Transverse colon (tissue), 4 donors: ENCODE data around the gene SLC27A2.

Experiments
- EP300 ChIP-seq: sonication (generic); formaldehyde crosslinking; IDR thresholded peaks from one replicate; pipeline ENCODE4 v1.6.1; 2017; ENCODE audit warnings: antibody characterized with exemption, low read depth
- POLR2A ChIP-seq: fragments of 450-650 bp; IDR thresholded peaks from one replicate; pipeline ENCODE4 v1.6.1; 2016; ENCODE audit warnings: antibody characterized with exemption, mild to moderate bottlenecking, moderate library complexity
- POLR2AphosphoS5 ChIP-seq, 3 donors: sonication (generic); formaldehyde crosslinking; IDR thresholded peaks; one replicate each; pipeline ENCODE4 v1.6.1; 2016; ENCODE audit warnings: antibody characterized with exemption in 3 of 3
- TF ChIP-seq, protein P1 (sequence below), 5 experiments: fragments of 200-600 bp in 3 of 5; fragments of 450-650 bp in 2 of 5; sonication (generic) in 3 of 5; IDR thresholded peaks; 1 replicate in 2 of 5; 2 replicates in 3 of 5; pipeline ENCODE4 v1.5.1; 2016 to 2017; ENCODE audit warnings: antibody characterized with exemption in 5 of 5, inconsistent platforms in 3 of 5, mild to moderate bottlenecking in 2 of 5, moderate library complexity in 1 of 5

- TF ChIP-seq POLR2AphosphoS5 (IDR thresholded peaks at IDR 0.05) (no peak), POLR2A (no peak), EP300 (no peak)
- TF ChIP-seq, protein P1, sequence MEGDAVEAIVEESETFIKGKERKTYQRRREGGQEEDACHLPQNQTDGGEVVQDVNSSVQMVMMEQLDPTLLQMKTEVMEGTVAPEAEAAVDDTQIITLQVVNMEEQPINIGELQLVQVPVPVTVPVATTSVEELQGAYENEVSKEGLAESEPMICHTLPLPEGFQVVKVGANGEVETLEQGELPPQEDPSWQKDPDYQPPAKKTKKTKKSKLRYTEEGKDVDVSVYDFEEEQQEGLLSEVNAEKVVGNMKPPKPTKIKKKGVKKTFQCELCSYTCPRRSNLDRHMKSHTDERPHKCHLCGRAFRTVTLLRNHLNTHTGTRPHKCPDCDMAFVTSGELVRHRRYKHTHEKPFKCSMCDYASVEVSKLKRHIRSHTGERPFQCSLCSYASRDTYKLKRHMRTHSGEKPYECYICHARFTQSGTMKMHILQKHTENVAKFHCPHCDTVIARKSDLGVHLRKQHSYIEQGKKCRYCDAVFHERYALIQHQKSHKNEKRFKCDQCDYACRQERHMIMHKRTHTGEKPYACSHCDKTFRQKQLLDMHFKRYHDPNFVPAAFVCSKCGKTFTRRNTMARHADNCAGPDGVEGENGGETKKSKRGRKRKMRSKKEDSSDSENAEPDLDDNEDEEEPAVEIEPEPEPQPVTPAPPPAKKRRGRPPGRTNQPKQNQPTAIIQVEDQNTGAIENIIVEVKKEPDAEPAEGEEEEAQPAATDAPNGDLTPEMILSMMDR (IDR thresholded peaks at IDR 0.05), result no peak
These were observed 83.6 kb downstream of the SLC27A2 start, which contains the start of gene HDC for GRCh38 chr15:50265620-50266019.
